C4-2B (cell line): ENCODE results near the gene AGPAT3.

Experiments
- H3K27ac ChIP-seq: fragments of 450-650 bp; 2 replicates; pipeline ENCODE4 v1.5.1; 2017
- CTCF ChIP-seq: fragments of 450-650 bp; conservative IDR thresholded peaks from 2 replicates; pipeline ENCODE4 v1.5.1; 2017; ENCODE audit warnings: mild to moderate bottlenecking
- ZFX ChIP-seq: fragments of 450-650 bp; IDR thresholded peaks from 2 replicates; pipeline ENCODE4 v1.6.1; 2017

Gene AGPAT3

GRCh38 chr21:43919871-43920801, 55.1 kb downstream of the AGPAT3 start:
- TF ChIP-seq CTCF = no peak
- no peak for TF ChIP-seq ZFX
- H3K27ac ChIP-seq = no peak overlapping the region

- TF ChIP-seq ZFX (no peak), CTCF (no peak)
- H3K27ac ChIP-seq = no peak overlapping the region
These were observed 56.6 kb downstream of the AGPAT3 start for GRCh38 chr21:43921571-43921978.

GRCh38 chr21:43921979-43922945, 57.2 kb downstream of the AGPAT3 start:
- no peak for TF ChIP-seq CTCF
- no peak for TF ChIP-seq ZFX
- H3K27ac ChIP-seq = peak overlapping the region; percentile 33

- peak overlapping the region; percentile 33 for H3K27ac ChIP-seq
- no peak for TF ChIP-seq ZFX
- no peak for TF ChIP-seq CTCF
These were observed 57.9 kb downstream of the AGPAT3 start for GRCh38 chr21:43922949-43923348.

- peak overlapping the region; percentile 33 for H3K27ac ChIP-seq
These were observed 58.4 kb downstream of the AGPAT3 start for GRCh38 chr21:43923391-43923790.

GRCh38 chr21:43924421-43925095, 59.5 kb downstream of the AGPAT3 start:
- H3K27ac ChIP-seq = no peak overlapping the region

More at GRCh38 chr21:43923391-43923790, 58.4 kb downstream of the AGPAT3 start:
- no peak for TF ChIP-seq ZFX
- TF ChIP-seq CTCF = no peak

More at GRCh38 chr21:43924421-43925095, 59.5 kb downstream of the AGPAT3 start:
- TF ChIP-seq ZFX = no peak
- TF ChIP-seq CTCF = no peak
